B cell (primary cell): ENCODE data around the gene SMURF1. TPM values are rescaled to one million over a fixed set of nuclear protein-coding genes. Genes with fewer than 3 reads are reported as not detected.

Source experiments
- ATAC-seq: fragments of 200-7000 bp; cut with Tn5 transposase; one replicate; pipeline ENCODE4 v1.10.0; 2021; ENCODE audit warnings: low read depth, mild to moderate bottlenecking, moderate number of reproducible peaks, moderate library complexity
- CTCF ChIA-PET: fragments of 350-600 bp; sonication (Branson Sonifier 250); formaldehyde crosslinking; loops from one replicate; lab custom pipeline; 2021; ENCODE audit warnings: antibody characterized with exemption, inconsistent platforms; lab: Charles Lee
- POLR2A ChIA-PET: fragments of 350-600 bp; sonication (Branson Sonifier 250); formaldehyde crosslinking; loops from one replicate; lab custom pipeline; 2021; ENCODE audit warnings: antibody characterized with exemption; lab: Charles Lee
- DNase-seq: peaks from one replicate; pipeline ENCODE4 v3.0.0; 2013
- H2AFZ ChIP-seq: 2 replicates; pipeline ENCODE4 v1.6.1; 2012; ENCODE audit warnings: mild to moderate bottlenecking, low read depth, low read length; ENCODE audit not compliant: insufficient read depth, poor library complexity, severe bottlenecking
- H3K27ac ChIP-seq, 2 donors: 1 replicate in 1 of 2; 2 replicates in 1 of 2; pipeline ENCODE4 v1.5.1; 2012 to 2013; ENCODE audit warnings: low read length in 2 of 2, mild to moderate bottlenecking in 2 of 2, moderate library complexity in 1 of 2
- H3K27me3 ChIP-seq, 4 experiments: fragments of 200-600 bp in 1 of 4; sonication (generic) in 1 of 4; replicated peaks in 1 of 4; 1 replicate in 2 of 4; 2 replicates in 2 of 4; pipeline versions ENCODE4 v1.6.1 to v1.7.0; 2013 to 2016; ENCODE audit warnings: low read length in 3 of 4, mild to moderate bottlenecking in 2 of 4, mixed read lengths in 1 of 4, moderate library complexity in 1 of 4; ENCODE audit not compliant: insufficient read depth in 4 of 4, control insufficient read depth in 3 of 4; ENCODE audit errors: control extremely low read depth in 1 of 4
- H3K36me3 ChIP-seq, 2 experiments: replicated peaks in 1 of 2; 1 replicate in 1 of 2; 2 replicates in 1 of 2; pipeline versions ENCODE4 v1.6.1 to v1.7.1; 2013; ENCODE audit warnings: low read length in 1 of 2; ENCODE audit not compliant: insufficient read depth in 2 of 2, control insufficient read depth in 1 of 2; ENCODE audit errors: control extremely low read depth in 1 of 2, extremely low read depth in 1 of 2
- H3K4me1 ChIP-seq, 2 donors: fragments of 200-600 bp in 1 of 2; sonication (generic) in 1 of 2; 1 replicate in 1 of 2; 2 replicates in 1 of 2; pipeline versions ENCODE4 v1.5.1 to v1.6.1; 2013 to 2017; ENCODE audit warnings: low read length in 2 of 2; ENCODE audit not compliant: control insufficient read depth in 2 of 2, insufficient read depth in 2 of 2
- H3K4me2 ChIP-seq: replicated peaks from 2 replicates; pipeline ENCODE3; 2012; ENCODE audit warnings: mild to moderate bottlenecking, low read depth, low read length; ENCODE audit not compliant: poor library complexity, severe bottlenecking
- H3K4me3 ChIP-seq, 5 experiments: fragments of 200-600 bp in 1 of 5; sonication (generic) in 1 of 5; 1 replicate in 3 of 5; 2 replicates in 2 of 5; pipeline versions ENCODE4 v1.5.1 to v1.7.0; 2011 to 2016; ENCODE audit warnings: low read length in 4 of 5, mild to moderate bottlenecking in 4 of 5, low read depth in 2 of 5, control low read depth in 1 of 5, moderate library complexity in 1 of 5; ENCODE audit not compliant: insufficient read depth in 1 of 5; ENCODE audit errors: control extremely low read depth in 1 of 5, extremely low read depth in 1 of 5
- H3K79me2 ChIP-seq: fragments of 200-600 bp; sonication (generic); one replicate; pipeline ENCODE4 v1.6.0; 2016; ENCODE audit warnings: low read length; ENCODE audit not compliant: control insufficient read depth, insufficient read depth
- H3K9ac ChIP-seq: fragments of 200-600 bp; sonication (generic); 2 replicates; pipeline ENCODE4 v1.6.1; 2017; ENCODE audit warnings: mild to moderate bottlenecking, low read length, moderate library complexity
- H3K9me3 ChIP-seq, 3 donors: one replicate each; pipeline versions ENCODE4 v1.6.1 to v1.7.1; 2013; ENCODE audit warnings: low read length in 2 of 3; ENCODE audit not compliant: control insufficient read depth in 2 of 3, insufficient read depth in 1 of 3; ENCODE audit errors: control extremely low read depth in 1 of 3
- H4K20me1 ChIP-seq: 2 replicates; pipeline ENCODE4 v1.6.0; 2012; ENCODE audit warnings: mild to moderate bottlenecking, low read length; ENCODE audit not compliant: insufficient read depth, control insufficient read depth, poor library complexity, severe bottlenecking
- H3K27ac Mint-ChIP-seq: one replicate; pipeline ENCODE4 v1.8.0; 2021; ENCODE audit warnings: mixed read lengths
- H3K27me3 Mint-ChIP-seq: one replicate; pipeline ENCODE4 v1.8.0; 2021; ENCODE audit warnings: mixed read lengths
- H3K4me1 Mint-ChIP-seq: one replicate; pipeline ENCODE4 v1.8.0; 2021; ENCODE audit warnings: mixed read lengths
- H3K4me3 Mint-ChIP-seq: one replicate; pipeline ENCODE4 v1.8.0; 2021; ENCODE audit warnings: mixed read lengths
- H3K9me3 Mint-ChIP-seq: one replicate; pipeline ENCODE4 v1.8.0; 2022; ENCODE audit warnings: mixed read lengths; ENCODE audit not compliant: insufficient read depth
- CTCF ChIP-seq: fragments of 200-600 bp; IDR thresholded peaks from one replicate; pipeline ENCODE4 v1.8.0; 2022; ENCODE audit warnings: antibody characterized with exemption, mild to moderate bottlenecking
- EZH2 ChIP-seq: IDR thresholded peaks from 2 replicates; pipeline ENCODE4 v1.6.1; 2012; ENCODE audit warnings: borderline replicate concordance, low read depth, mild to moderate bottlenecking, moderate library complexity, low read length; ENCODE audit not compliant: insufficient read depth, poor library complexity, severe bottlenecking
- WGBS: methylation state at CpG from one replicate; pipeline ENCODE4 v1.1.5; 2013; ENCODE audit warnings: missing lambda C conversion rate; ENCODE audit not compliant: insufficient coverage; 5-methylcytosine and 5-hydroxymethylcytosine counted together
- intact Hi-C: fragments of 100-400 bp; cut with micrococcal nuclease; formaldehyde crosslinking; loops from one replicate; pipeline ENCODE4 v1.10.0; 2022
- polyA plus RNA-seq: library from polyadenylated mRNA; depleted of rRNA; stranded (reverse); fragments of >200 nt; gene quantifications from 2 replicates; pipeline ENCODE4 v1.2.3, GENCODE V29; 2012
- total RNA-seq, 2 donors: library from RNA; stranded (reverse); fragments of 120-200 nt in 1 of 2; gene quantifications; 1 replicate in 1 of 2; 2 replicates in 1 of 2; pipeline versions ENCODE4 v1.2.3 to v1.2.4, GENCODE V29; 2013 to 2022

Gene SMURF1
- total and polyA plus RNA-seq, 2 donors (not counting 1 experiment from before 2014, with no cell fraction given) = 7.5 to 28.6 TPM

GRCh38 chr7:99090771-99091542, 53.0 kb downstream of the SMURF1 start:
- WGBS = 100% methylated on average over 3 of the region's 6 CpGs
- CTCF ChIA-PET = no interaction called here
- H4K20me1 ChIP-seq = peaks cover 36% of the 10 kb centered on the region

More at GRCh38 chr7:99090771-99091542, 53.0 kb downstream of the SMURF1 start:
- Histone ChIP-seq H3K9ac (no peak overlapping the region), H3K27ac (no peak overlapping the region), H3K4me3 (no peak overlapping the region), H3K36me3 (peaks cover 0 to 3% of the 10 kb centered on the region in 2 experiments), H3K79me2 (peaks cover 62% of the 10 kb centered on the region), H3K4me1 (no peaks in the 10 kb centered on the region), H2AFZ (no peak overlapping the region), H3K27me3 (no peaks in the 10 kb centered on the region), H3K4me2 (no peak overlapping the region), H3K9me3 (peaks cover 0 to 3% (median 0%) of the 10 kb centered on the region in 3 donors)
- no peak overlapping the region for H3K27ac Mint-ChIP-seq
- POLR2A ChIA-PET = no interaction called here
- no peaks in the 10 kb centered on the region for H3K27me3 Mint-ChIP-seq
- peaks cover 9% of the 10 kb centered on the region for H3K4me1 Mint-ChIP-seq
- intact Hi-C loops = no loop called here
- no peak overlapping the region for H3K4me3 Mint-ChIP-seq
- DNase-seq = no peak
- no peak for ATAC-seq
- TF ChIP-seq CTCF = no peak
- no peak for TF ChIP-seq EZH2
- peaks cover 3% of the 10 kb centered on the region for H3K9me3 Mint-ChIP-seq
